ENCODE results near the gene LY6G5C. TPM values are rescaled to one million over a fixed set of nuclear protein-coding genes. Genes with fewer than 3 reads are reported as not detected.

The LY6G5C gene
- total and polyA plus RNA-seq, 2 of the 13 experiments (the other 11 are each of a cell fraction or from before 2014, with no cell fraction given), result 0.33 to 0.55 TPM

DNA sequence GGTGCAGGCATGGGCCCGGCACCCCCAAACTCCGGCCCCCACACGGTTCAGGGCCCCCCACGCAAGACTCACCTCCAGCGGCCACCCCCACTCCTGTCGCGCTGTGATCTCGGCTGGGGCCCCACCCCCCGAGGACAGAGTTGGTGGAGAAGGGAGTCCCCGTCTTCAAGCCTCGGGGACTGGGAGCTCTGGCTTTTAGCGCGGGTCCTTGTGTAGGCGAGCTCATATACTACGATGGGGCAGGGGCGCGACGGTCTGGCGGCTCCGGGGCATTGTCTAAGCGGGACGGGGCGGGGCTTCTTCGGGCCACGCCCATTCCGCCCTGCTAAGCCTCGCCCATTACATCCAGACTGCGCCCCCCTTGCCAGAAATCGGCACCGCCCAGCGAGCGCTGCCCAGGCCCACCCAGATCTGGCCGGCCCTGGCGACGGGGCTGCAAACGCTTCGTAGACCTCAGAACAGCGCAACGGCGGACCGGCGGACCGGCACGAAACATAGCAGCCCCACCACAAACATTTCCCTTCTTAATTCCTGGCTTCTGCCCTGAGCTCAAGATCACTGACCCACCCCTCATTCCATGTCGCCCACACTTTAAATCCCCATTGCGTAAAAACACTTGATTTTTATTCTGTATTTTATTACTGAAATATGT lies 49.2 kb upstream of the LY6G5C start (continued):
- TF ChIP-seq, protein P1, sequence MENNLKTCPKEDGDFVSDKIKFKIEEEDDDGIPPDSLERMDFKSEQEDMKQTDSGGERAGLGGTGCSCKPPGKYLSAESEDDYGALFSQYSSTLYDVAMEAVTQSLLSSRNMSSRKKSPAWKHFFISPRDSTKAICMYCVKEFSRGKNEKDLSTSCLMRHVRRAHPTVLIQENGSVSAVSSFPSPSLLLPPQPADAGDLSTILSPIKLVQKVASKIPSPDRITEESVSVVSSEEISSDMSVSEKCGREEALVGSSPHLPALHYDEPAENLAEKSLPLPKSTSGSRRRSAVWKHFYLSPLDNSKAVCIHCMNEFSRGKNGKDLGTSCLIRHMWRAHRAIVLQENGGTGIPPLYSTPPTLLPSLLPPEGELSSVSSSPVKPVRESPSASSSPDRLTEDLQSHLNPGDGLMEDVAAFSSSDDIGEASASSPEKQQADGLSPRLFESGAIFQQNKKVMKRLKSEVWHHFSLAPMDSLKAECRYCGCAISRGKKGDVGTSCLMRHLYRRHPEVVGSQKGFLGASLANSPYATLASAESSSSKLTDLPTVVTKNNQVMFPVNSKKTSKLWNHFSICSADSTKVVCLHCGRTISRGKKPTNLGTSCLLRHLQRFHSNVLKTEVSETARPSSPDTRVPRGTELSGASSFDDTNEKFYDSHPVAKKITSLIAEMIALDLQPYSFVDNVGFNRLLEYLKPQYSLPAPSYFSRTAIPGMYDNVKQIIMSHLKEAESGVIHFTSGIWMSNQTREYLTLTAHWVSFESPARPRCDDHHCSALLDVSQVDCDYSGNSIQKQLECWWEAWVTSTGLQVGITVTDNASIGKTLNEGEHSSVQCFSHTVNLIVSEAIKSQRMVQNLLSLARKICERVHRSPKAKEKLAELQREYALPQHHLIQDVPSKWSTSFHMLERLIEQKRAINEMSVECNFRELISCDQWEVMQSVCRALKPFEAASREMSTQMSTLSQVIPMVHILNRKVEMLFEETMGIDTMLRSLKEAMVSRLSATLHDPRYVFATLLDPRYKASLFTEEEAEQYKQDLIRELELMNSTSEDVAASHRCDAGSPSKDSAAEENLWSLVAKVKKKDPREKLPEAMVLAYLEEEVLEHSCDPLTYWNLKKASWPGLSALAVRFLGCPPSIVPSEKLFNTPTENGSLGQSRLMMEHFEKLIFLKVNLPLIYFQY (CRISPR knock-in tag; IDR thresholded peaks at IDR 0.05; ENCODE audit: borderline replicate concordance), result no peak
- TF ChIP-seq RARG (CRISPR knock-in tag; IDR thresholded peaks at IDR 0.05; ENCODE audit: low read depth) (no peak), ZFP62 (CRISPR knock-in tag; IDR thresholded peaks at IDR 0.05) (no peak), KAT8 (CRISPR knock-in tag; IDR thresholded peaks at IDR 0.05) (peak; percentile 37; the same call in 1 of the 2 replicates), ZNF296 (CRISPR knock-in tag; conservative IDR thresholded peaks at IDR 0.05) (no peak), ZNF776 (CRISPR knock-in tag; IDR thresholded peaks at IDR 0.05) (peak; percentile 61), FOXA1 (IDR thresholded peaks at IDR 0.05) (no peak), FOXA1 (CRISPR knock-in tag; IDR thresholded peaks at IDR 0.05) (no peak), ZSCAN20 (CRISPR knock-in tag; IDR thresholded peaks at IDR 0.05; ENCODE audit: borderline replicate concordance) (peak; percentile 20; the same call in 1 of the 2 replicates), TARDBP (CRISPR knock-in tag; IDR thresholded peaks at IDR 0.05) (peak; percentile 50), ZNF556 (CRISPR knock-in tag; IDR thresholded peaks at IDR 0.05; ENCODE audit: borderline replicate concordance) (no peak), ZSCAN30 (CRISPR knock-in tag; IDR thresholded peaks at IDR 0.05) (no peak), ZNF24 (IDR thresholded peaks at IDR 0.05) (no peak), ZNF816 (CRISPR knock-in tag; IDR thresholded peaks at IDR 0.05; ENCODE audit: borderline replicate concordance) (peak; percentile 92), ZNF772 (CRISPR knock-in tag; IDR thresholded peaks at IDR 0.05) (peak; percentile 88), ZC3H13 (CRISPR knock-in tag; IDR thresholded peaks at IDR 0.05) (peak; percentile 99), ZNF292 (CRISPR knock-in tag; IDR thresholded peaks at IDR 0.05; ENCODE audit: borderline replicate concordance, low read depth) (no peak), ZBTB7B (CRISPR knock-in tag; IDR thresholded peaks at IDR 0.05) (no peak; the same call in 1 of the 2 replicates)
- TF ChIP-seq, protein P2, sequence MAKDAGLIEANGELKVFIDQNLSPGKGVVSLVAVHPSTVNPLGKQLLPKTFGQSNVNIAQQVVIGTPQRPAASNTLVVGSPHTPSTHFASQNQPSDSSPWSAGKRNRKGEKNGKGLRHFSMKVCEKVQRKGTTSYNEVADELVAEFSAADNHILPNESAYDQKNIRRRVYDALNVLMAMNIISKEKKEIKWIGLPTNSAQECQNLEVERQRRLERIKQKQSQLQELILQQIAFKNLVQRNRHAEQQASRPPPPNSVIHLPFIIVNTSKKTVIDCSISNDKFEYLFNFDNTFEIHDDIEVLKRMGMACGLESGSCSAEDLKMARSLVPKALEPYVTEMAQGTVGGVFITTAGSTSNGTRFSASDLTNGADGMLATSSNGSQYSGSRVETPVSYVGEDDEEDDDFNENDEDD (CRISPR knock-in tag; IDR thresholded peaks at IDR 0.05; ENCODE audit: borderline replicate concordance), result no peak
- TF ChIP-seq, protein P3, sequence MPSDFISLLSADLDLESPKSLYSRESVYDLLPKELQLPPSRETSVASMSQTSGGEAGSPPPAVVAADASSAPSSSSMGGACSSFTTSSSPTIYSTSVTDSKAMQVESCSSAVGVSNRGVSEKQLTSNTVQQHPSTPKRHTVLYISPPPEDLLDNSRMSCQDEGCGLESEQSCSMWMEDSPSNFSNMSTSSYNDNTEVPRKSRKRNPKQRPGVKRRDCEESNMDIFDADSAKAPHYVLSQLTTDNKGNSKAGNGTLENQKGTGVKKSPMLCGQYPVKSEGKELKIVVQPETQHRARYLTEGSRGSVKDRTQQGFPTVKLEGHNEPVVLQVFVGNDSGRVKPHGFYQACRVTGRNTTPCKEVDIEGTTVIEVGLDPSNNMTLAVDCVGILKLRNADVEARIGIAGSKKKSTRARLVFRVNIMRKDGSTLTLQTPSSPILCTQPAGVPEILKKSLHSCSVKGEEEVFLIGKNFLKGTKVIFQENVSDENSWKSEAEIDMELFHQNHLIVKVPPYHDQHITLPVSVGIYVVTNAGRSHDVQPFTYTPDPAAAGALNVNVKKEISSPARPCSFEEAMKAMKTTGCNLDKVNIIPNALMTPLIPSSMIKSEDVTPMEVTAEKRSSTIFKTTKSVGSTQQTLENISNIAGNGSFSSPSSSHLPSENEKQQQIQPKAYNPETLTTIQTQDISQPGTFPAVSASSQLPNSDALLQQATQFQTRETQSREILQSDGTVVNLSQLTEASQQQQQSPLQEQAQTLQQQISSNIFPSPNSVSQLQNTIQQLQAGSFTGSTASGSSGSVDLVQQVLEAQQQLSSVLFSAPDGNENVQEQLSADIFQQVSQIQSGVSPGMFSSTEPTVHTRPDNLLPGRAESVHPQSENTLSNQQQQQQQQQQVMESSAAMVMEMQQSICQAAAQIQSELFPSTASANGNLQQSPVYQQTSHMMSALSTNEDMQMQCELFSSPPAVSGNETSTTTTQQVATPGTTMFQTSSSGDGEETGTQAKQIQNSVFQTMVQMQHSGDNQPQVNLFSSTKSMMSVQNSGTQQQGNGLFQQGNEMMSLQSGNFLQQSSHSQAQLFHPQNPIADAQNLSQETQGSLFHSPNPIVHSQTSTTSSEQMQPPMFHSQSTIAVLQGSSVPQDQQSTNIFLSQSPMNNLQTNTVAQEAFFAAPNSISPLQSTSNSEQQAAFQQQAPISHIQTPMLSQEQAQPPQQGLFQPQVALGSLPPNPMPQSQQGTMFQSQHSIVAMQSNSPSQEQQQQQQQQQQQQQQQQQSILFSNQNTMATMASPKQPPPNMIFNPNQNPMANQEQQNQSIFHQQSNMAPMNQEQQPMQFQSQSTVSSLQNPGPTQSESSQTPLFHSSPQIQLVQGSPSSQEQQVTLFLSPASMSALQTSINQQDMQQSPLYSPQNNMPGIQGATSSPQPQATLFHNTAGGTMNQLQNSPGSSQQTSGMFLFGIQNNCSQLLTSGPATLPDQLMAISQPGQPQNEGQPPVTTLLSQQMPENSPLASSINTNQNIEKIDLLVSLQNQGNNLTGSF (CRISPR knock-in tag; IDR thresholded peaks at IDR 0.05), result no peak
